Right lobe of liver (tissue), 4 donors: ENCODE results near the gene LPAR1.

Source experiments
- CTCF ChIP-seq, 4 donors: fragments of 200-600 bp in 3 of 4; fragments of 450-650 bp in 1 of 4; IDR thresholded peaks; one replicate each; pipeline versions ENCODE4 v1.5.1 to v1.8.0; 2016 to 2022; ENCODE audit warnings: antibody characterized with exemption in 4 of 4, mild to moderate bottlenecking in 2 of 4
- POLR2A ChIP-seq: fragments of 450-650 bp; IDR thresholded peaks from one replicate; pipeline ENCODE4 v1.6.1; 2017; ENCODE audit warnings: antibody characterized with exemption, mild to moderate bottlenecking
- donor health status: DM: no; HTN: no; CAD: no.
- donor health status: DM: no; HTN: no; CAD: no.
- donor health status: DM: no; HTN: yes; CAD: no.

- TF ChIP-seq CTCF (IDR thresholded peaks at IDR 0.05), result no peak
- TF ChIP-seq POLR2A, result no peak
Measured at GRCh38 chr9:110897943-110898342, 140.3 kb downstream of the LPAR1 start.
